BJ (cell line): ENCODE data around the gene COL11A1. TPM values are rescaled to one million over a fixed set of nuclear protein-coding genes. Genes with fewer than 3 reads are reported as not detected.

Source experiments
- CTCF ChIA-PET: fragments of 350-600 bp; formaldehyde crosslinking; extraction: SDS; loops from one replicate; lab custom pipeline; 2021; ENCODE audit warnings: antibody characterized with exemption, inconsistent platforms; lab: Yijun Ruan, JAX
- POLR2A ChIA-PET: fragments of 300-600 bp; sonication (Branson Sonifier 250); formaldehyde crosslinking; extraction: SDS; loops from one replicate; lab custom pipeline; 2021; ENCODE audit warnings: antibody characterized with exemption; lab: Charles Lee
- DNase-seq: peaks from one replicate; pipeline ENCODE4 v3.0.0-alpha.2; 2011; ENCODE audit warnings: low read depth
- H3K27me3 ChIP-seq: 2 replicates; pipeline ENCODE4 v1.6.0; 2011; ENCODE audit warnings: low read length; ENCODE audit not compliant: control insufficient read depth, insufficient read depth
- H3K36me3 ChIP-seq: 2 replicates; pipeline ENCODE4 v1.5.1; 2011; ENCODE audit warnings: low read length; ENCODE audit not compliant: control insufficient read depth, insufficient read depth
- H3K4me3 ChIP-seq: 2 replicates; pipeline ENCODE4 v1.5.1; 2011; ENCODE audit warnings: low read depth, mild to moderate bottlenecking, control low read depth, low read length
- CTCF ChIP-seq: IDR thresholded peaks from 2 replicates; pipeline ENCODE4 v1.5.1; 2011; ENCODE audit warnings: low read depth, mild to moderate bottlenecking, control low read depth, inconsistent platforms, low read length, moderate library complexity; ENCODE audit not compliant: insufficient read depth
- polyA plus RNA-seq: library from polyadenylated mRNA; depleted of rRNA; stranded (reverse); fragments of >200 nt; gene quantifications from 2 replicates; pipeline ENCODE4 v1.2.3, GENCODE V29; 2011

Gene COL11A1
- polyA plus RNA-seq, 1 experiment = 34.4 TPM

DNA sequence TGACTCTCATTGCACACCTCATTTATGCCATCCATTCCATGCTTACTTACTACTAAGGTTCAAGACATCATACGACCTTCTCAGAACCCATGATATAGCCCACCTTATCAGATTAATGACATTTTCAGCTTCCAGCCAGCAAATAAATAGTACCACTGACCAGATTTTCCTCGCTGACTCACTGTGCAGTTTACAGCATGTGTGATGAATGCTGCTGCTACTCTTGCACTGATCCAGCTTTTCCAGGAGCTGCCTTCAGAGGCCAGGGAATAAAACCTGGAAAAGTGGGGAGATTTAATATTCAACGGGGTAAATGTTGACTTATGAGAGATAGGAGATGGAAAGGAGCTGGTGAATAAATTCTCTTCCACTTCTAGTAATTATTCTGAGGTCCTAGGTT, 247.1 kb downstream of the COL11A1 start:
- H3K27me3 ChIP-seq = no peaks in the 10 kb centered on the region
- no peak for DNase-seq
- ChIA-PET CTCF (no interaction called here), POLR2A (no interaction called here)
- H3K4me3 ChIP-seq = no peak overlapping the region
- TF ChIP-seq CTCF = no peak
- no peaks in the 10 kb centered on the region for H3K36me3 ChIP-seq

DNA sequence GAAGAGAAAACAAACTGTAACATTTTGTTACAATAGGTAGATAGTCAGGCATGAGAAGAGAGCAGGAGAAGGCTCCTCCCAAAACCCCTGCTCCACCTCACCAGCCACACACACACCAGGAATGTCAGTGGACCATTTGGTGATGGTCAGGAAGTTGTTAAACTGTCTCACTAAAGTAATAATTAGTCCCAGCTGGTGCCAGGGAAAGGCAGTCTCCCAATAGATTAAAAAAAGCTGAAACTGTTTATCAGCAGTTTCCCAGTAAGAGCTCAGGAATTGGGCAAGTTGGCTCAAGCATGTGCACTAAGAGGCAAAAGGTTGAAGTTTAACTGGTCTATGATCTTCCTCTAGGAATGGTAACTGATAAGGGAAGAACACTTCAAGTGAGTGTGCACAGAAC, 249.6 kb downstream of the COL11A1 start:
- DNase-seq = peak; percentile 72
- no peaks in the 10 kb centered on the region for H3K27me3 ChIP-seq

DNA sequence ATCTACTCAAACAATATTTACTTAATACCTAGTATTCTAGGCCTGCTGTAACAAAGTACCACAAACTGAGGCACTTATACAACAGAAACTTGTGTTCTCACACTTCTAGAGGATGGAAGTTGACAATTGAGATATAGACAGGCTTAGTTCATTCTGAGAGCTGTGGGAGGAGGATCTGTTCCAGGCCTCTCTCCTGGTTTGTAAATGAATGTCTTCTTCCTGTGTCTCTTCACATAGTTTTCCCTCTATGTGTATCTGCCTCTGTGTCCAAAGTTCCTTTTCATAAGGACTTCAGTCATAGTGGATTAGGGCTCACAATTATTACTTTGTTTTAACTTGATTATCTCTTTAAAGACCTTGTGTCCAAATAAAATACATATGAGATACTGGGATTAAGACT, 251.1 kb downstream of the COL11A1 start:
- POLR2A ChIA-PET = no interaction called here

More for the DNA sequence above, 249.6 kb downstream of the COL11A1 start:
- H3K36me3 ChIP-seq = no peaks in the 10 kb centered on the region
- CTCF ChIA-PET = interaction anchor here (0.6 kb wide), 1 partner anchor 237 kb away, joined by 3 read pairs; no protein-coding TSS in a partner anchor
- H3K4me3 ChIP-seq = no peak overlapping the region
- no peak for TF ChIP-seq CTCF
- POLR2A ChIA-PET = no interaction called here

GRCh38 chr1:102853701-102854187, 254.6 kb downstream of the COL11A1 start:
- H3K4me3 ChIP-seq = no peak overlapping the region
- CTCF ChIA-PET = interaction anchor here (2.4 kb wide), 1 partner anchor 11 kb away, joined by 11 read pairs; no protein-coding TSS in a partner anchor
- DNase-seq = no peak
- no peak for TF ChIP-seq CTCF
- no peaks in the 10 kb centered on the region for H3K36me3 ChIP-seq
- no peaks in the 10 kb centered on the region for H3K27me3 ChIP-seq
- POLR2A ChIA-PET = no interaction called here

More for the DNA sequence above, 251.1 kb downstream of the COL11A1 start:
- no peak for DNase-seq
- Histone ChIP-seq H3K27me3 (no peaks in the 10 kb centered on the region), H3K36me3 (no peaks in the 10 kb centered on the region), H3K4me3 (no peak overlapping the region)
- no peak for TF ChIP-seq CTCF
- CTCF ChIA-PET = no interaction called here

DNA sequence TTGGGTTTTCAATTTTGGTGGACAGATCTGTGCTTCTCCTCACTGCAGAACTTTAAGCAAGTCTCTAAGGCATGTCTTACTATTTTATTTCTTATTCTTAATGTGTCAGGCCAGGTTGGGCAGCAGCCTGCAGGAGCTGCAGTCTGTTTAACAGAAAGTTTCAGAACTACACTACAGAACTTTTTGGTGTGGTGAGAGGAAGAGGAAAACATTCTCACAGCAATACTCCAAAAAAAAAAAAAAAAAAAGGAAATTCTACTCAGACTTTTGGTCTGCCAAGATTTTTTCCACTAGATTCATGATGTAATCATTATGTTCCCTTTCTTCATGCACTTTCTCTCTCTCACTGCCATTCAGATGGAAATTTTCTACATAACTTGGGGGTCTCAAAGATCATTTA, 255.2 kb downstream of the COL11A1 start:
- no peak for DNase-seq
- H3K36me3 ChIP-seq = no peaks in the 10 kb centered on the region
- no peaks in the 10 kb centered on the region for H3K27me3 ChIP-seq
- no peak for TF ChIP-seq CTCF
- no peak overlapping the region for H3K4me3 ChIP-seq
- ChIA-PET POLR2A (no interaction called here), CTCF (interaction anchor here (0.6 to 2.4 kb wide), 2 partner anchors 10 to 65 kb away, joined by 3 to 11 read pairs; no protein-coding TSS in a partner anchor)
